ENCODE results near the gene FFAR4. TPM values are rescaled to one million over a fixed set of nuclear protein-coding genes. Genes with fewer than 3 reads are reported as not detected.

The FFAR4 gene
- total RNA-seq, 1 experiment from 2014 or later: 0.92 TPM

- POLR2A ChIA-PET: no interaction called here
- no peak for ATAC-seq
- no peak for DNase-seq (ENCODE audit: low read depth, low spot score)
- intact Hi-C loops (cut with micrococcal nuclease; ENCODE audit: unreplicated experiment): no loop called here
- no peaks in the 10 kb centered on the region for H3K36me3 ChIP-seq (ENCODE audit: control insufficient read depth, insufficient read depth, low read length)
- H3K27me3 ChIP-seq (ENCODE audit: control insufficient read depth, insufficient read depth, low read length): peaks cover 13% of the 10 kb centered on the region
- CTCF ChIA-PET: no interaction called here
- H3K4me1 ChIP-seq (ENCODE audit: control insufficient read depth, insufficient read depth, low read length): no peaks in the 10 kb centered on the region
- TF ChIP-seq TCF7L2 (IDR thresholded peaks at IDR 0.05; ENCODE audit: low read depth, low read length) (no peak), SIN3A (IDR thresholded peaks at IDR 0.05; ENCODE audit: borderline replicate concordance, insufficient read depth, low read depth, low read length) (no peak), CTCF (IDR thresholded peaks at IDR 0.05) (no peak), POLR2AphosphoS5 (IDR thresholded peaks at IDR 0.05; ENCODE audit: low read depth, low read length) (no peak)
- TF ChIP-seq, protein P1, sequence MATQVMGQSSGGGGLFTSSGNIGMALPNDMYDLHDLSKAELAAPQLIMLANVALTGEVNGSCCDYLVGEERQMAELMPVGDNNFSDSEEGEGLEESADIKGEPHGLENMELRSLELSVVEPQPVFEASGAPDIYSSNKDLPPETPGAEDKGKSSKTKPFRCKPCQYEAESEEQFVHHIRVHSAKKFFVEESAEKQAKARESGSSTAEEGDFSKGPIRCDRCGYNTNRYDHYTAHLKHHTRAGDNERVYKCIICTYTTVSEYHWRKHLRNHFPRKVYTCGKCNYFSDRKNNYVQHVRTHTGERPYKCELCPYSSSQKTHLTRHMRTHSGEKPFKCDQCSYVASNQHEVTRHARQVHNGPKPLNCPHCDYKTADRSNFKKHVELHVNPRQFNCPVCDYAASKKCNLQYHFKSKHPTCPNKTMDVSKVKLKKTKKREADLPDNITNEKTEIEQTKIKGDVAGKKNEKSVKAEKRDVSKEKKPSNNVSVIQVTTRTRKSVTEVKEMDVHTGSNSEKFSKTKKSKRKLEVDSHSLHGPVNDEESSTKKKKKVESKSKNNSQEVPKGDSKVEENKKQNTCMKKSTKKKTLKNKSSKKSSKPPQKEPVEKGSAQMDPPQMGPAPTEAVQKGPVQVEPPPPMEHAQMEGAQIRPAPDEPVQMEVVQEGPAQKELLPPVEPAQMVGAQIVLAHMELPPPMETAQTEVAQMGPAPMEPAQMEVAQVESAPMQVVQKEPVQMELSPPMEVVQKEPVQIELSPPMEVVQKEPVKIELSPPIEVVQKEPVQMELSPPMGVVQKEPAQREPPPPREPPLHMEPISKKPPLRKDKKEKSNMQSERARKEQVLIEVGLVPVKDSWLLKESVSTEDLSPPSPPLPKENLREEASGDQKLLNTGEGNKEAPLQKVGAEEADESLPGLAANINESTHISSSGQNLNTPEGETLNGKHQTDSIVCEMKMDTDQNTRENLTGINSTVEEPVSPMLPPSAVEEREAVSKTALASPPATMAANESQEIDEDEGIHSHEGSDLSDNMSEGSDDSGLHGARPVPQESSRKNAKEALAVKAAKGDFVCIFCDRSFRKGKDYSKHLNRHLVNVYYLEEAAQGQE (IDR thresholded peaks at IDR 0.05; ENCODE audit: insufficient read depth in 1 of 2, low read depth in 2 of 2, low read length in 1 of 2): no peak
- in situ Hi-C loops (cut with HindIII; ENCODE audit: low pct_unique_long_range_greater_than_20kb, low sequenced_read_pairs): no loop called here
- H3K9me3 ChIP-seq (ENCODE audit: control insufficient read depth, insufficient read depth, low read depth, low read length): no peaks in the 10 kb centered on the region
- no TSS peak for BruUV-seq (replicated peaks)
- no peak overlapping the region for H3K4me3 ChIP-seq (ENCODE audit: low read depth in 2 of 2, low read length in 2 of 2)
- no peak overlapping the region for H3K27ac ChIP-seq (ENCODE audit: low read length)
These were observed 42.0 kb downstream of the FFAR4 start for GRCh38 chr10:93608421-93608820.

GRCh38 chr10:93612311-93612710 is 45.8 kb downstream of the FFAR4 start, which contains the start of gene PDE6C:
PDE6C (plus strand) TSS chr10:93612537; CDS start chr10:93612726, 189 bp downstream.
- no peak within 1 kb of the TSS for H3K27ac ChIP-seq (ENCODE audit: low read length)
- ChIA-PET POLR2A (no interaction called here), CTCF (no interaction called here)
- no peaks in the 10 kb centered on the region for H3K36me3 ChIP-seq (ENCODE audit: control insufficient read depth, insufficient read depth, low read length)
- H3K9me3 ChIP-seq (ENCODE audit: control insufficient read depth, insufficient read depth, low read depth, low read length): no peaks in the 10 kb centered on the region
- in situ Hi-C loops (cut with HindIII; ENCODE audit: low pct_unique_long_range_greater_than_20kb, low sequenced_read_pairs): no loop called here
- intact Hi-C loops (cut with micrococcal nuclease; ENCODE audit: unreplicated experiment): no loop called here
- DNase-seq (ENCODE audit: low read depth, low spot score) (no peak), ATAC-seq (no peak)
- no TSS peak for BruUV-seq (replicated peaks)
- H3K4me1 ChIP-seq (ENCODE audit: control insufficient read depth, insufficient read depth, low read length): no peaks in the 10 kb centered on the region
- TF ChIP-seq TCF7L2 (IDR thresholded peaks at IDR 0.05; ENCODE audit: low read depth, low read length) (no peak), CTCF (IDR thresholded peaks at IDR 0.05) (no peak), SIN3A (IDR thresholded peaks at IDR 0.05; ENCODE audit: borderline replicate concordance, insufficient read depth, low read depth, low read length) (no peak), POLR2AphosphoS5 (IDR thresholded peaks at IDR 0.05; ENCODE audit: low read depth, low read length) (no peak)
- TF ChIP-seq, protein P1 (IDR thresholded peaks at IDR 0.05; ENCODE audit: insufficient read depth in 1 of 2, low read depth in 2 of 2, low read length in 1 of 2): no peak
- H3K27me3 ChIP-seq (ENCODE audit: control insufficient read depth, insufficient read depth, low read length): no peaks in the 10 kb centered on the region; the same call in 1 of the 2 replicates
- no peak within 1 kb of the TSS for H3K4me3 ChIP-seq (ENCODE audit: low read depth in 2 of 2, low read length in 2 of 2)

All from Panc1 (cell line).